SK-N-SH treated with all-trans-retinoic acid at 6 μM for 48 hours (cell line): ENCODE measurements around the gene ZMIZ1.

Experiments
- ATAC-seq: fragments of 200-7000 bp; cut with Tn5 transposase; 3 replicates; pipeline ENCODE4 v1.9.1; 2020; ENCODE audit warnings: mild to moderate bottlenecking, moderate library complexity
- BACH2 ChIP-seq: fragments of 250-450 bp; sonication (Bioruptor Pico); IDR thresholded peaks from 2 replicates; pipeline ENCODE4 v1.9.0; 2021; ENCODE audit warnings: mild to moderate bottlenecking, borderline replicate concordance
- CSRNP3 ChIP-seq: fragments of 250-450 bp; sonication (Bioruptor Pico); IDR thresholded peaks from 2 replicates; pipeline ENCODE4 v1.5.1; 2021; ENCODE audit warnings: mild to moderate bottlenecking, moderate library complexity
- ESRRG ChIP-seq: fragments of 250-450 bp; sonication (Bioruptor Pico); IDR thresholded peaks from 2 replicates; pipeline ENCODE4 v1.6.1; 2021; ENCODE audit warnings: mild to moderate bottlenecking
- ISL1 ChIP-seq: fragments of 250-450 bp; sonication (Bioruptor Pico); IDR thresholded peaks from 2 replicates; pipeline ENCODE4 v2.1.2; 2022; ENCODE audit warnings: mild to moderate bottlenecking, moderate library complexity
- OSR1 ChIP-seq: fragments of 250-450 bp; sonication (Bioruptor Pico); IDR thresholded peaks from 2 replicates; pipeline ENCODE4 v1.8.0; 2022; ENCODE audit warnings: moderate library complexity, mild to moderate bottlenecking, inconsistent platforms
- PPARA ChIP-seq: fragments of 250-450 bp; sonication (Bioruptor Pico); IDR thresholded peaks from 2 replicates; pipeline ENCODE4 v1.5.0; 2020; ENCODE audit warnings: mild to moderate bottlenecking, borderline replicate concordance
- RARB ChIP-seq: fragments of 250-450 bp; sonication (Bioruptor Pico); IDR thresholded peaks from 2 replicates; pipeline ENCODE4 v1.8.0; 2021; ENCODE audit warnings: mild to moderate bottlenecking, moderate library complexity
- SNAI2 ChIP-seq: fragments of 250-450 bp; sonication (Bioruptor Pico); IDR thresholded peaks from 2 replicates; pipeline ENCODE4 v1.5.0; 2020; ENCODE audit warnings: mild to moderate bottlenecking, moderate library complexity
- TCF4 ChIP-seq: fragments of 250-450 bp; sonication (Bioruptor Pico); IDR thresholded peaks from 2 replicates; pipeline ENCODE4 v1.8.0; 2021; ENCODE audit warnings: mild to moderate bottlenecking, moderate library complexity, borderline replicate concordance
- TSHZ2 ChIP-seq: fragments of 250-450 bp; sonication (Bioruptor Pico); IDR thresholded peaks from 2 replicates; pipeline ENCODE4 v1.5.0; 2020; ENCODE audit warnings: mild to moderate bottlenecking, moderate library complexity
- ZC3H10 ChIP-seq: fragments of 250-450 bp; sonication (Bioruptor Pico); IDR thresholded peaks from 2 replicates; pipeline ENCODE4 v1.5.1; 2021; ENCODE audit warnings: mild to moderate bottlenecking, moderate library complexity
- ZFP3 ChIP-seq: fragments of 250-450 bp; sonication (Bioruptor Pico); IDR thresholded peaks from 2 replicates; pipeline ENCODE4 v1.5.0; 2020; ENCODE audit warnings: mild to moderate bottlenecking, moderate library complexity
- ZNF565 ChIP-seq: fragments of 450-650 bp; formaldehyde crosslinking; conservative IDR thresholded peaks from 2 replicates; pipeline ENCODE4 v1.5.0; 2020; ENCODE audit warnings: low read depth, mild to moderate bottlenecking, moderate library complexity
- ZNF70 ChIP-seq: fragments of 450-650 bp; formaldehyde crosslinking; IDR thresholded peaks from 2 replicates; pipeline ENCODE4 v1.5.0; 2020; ENCODE audit warnings: mild to moderate bottlenecking, moderate library complexity
- ZNF8 ChIP-seq: fragments of 450-650 bp; formaldehyde crosslinking; IDR thresholded peaks from 2 replicates; pipeline ENCODE4 v1.5.0; 2020; ENCODE audit warnings: mild to moderate bottlenecking, moderate library complexity
- TF ChIP-seq, protein P1 (sequence below): fragments of 250-450 bp; sonication (Bioruptor Pico); IDR thresholded peaks from 2 replicates; pipeline ENCODE4 v1.8.0; 2021; ENCODE audit warnings: low read depth, mild to moderate bottlenecking, moderate library complexity, borderline replicate concordance

The ZMIZ1 gene

GRCh38 chr10:79168210-79168609 is 99.4 kb downstream of the ZMIZ1 start (continued):
- TF ChIP-seq TSHZ2 (CRISPR knock-in tag) = no peak
- no peak for TF ChIP-seq TCF4 (CRISPR knock-in tag)
- TF ChIP-seq OSR1 (CRISPR knock-in tag) = no peak
- no peak for TF ChIP-seq RARB (CRISPR knock-in tag)
- TF ChIP-seq, protein P1, sequence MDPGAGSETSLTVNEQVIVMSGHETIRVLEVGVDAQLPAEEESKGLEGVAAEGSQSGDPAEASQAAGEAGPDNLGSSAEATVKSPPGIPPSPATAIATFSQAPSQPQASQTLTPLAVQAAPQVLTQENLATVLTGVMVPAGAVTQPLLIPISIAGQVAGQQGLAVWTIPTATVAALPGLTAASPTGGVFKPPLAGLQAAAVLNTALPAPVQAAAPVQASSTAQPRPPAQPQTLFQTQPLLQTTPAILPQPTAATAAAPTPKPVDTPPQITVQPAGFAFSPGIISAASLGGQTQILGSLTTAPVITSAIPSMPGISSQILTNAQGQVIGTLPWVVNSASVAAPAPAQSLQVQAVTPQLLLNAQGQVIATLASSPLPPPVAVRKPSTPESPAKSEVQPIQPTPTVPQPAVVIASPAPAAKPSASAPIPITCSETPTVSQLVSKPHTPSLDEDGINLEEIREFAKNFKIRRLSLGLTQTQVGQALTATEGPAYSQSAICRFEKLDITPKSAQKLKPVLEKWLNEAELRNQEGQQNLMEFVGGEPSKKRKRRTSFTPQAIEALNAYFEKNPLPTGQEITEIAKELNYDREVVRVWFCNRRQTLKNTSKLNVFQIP (CRISPR knock-in tag) = no peak
- no peak for TF ChIP-seq ZNF8
- no peak for TF ChIP-seq ZNF70 (CRISPR knock-in tag)
- TF ChIP-seq, all 23 proteins: peak for 0

GRCh38 chr10:79170226-79170752 is 101.5 kb downstream of the ZMIZ1 start:
- TF ChIP-seq ZFP3 = no peak
- no peak for TF ChIP-seq TCF4 (CRISPR knock-in tag)
- TF ChIP-seq ZNF8 = no peak
- no peak for TF ChIP-seq ESRRG (CRISPR knock-in tag)
- no peak for TF ChIP-seq BACH2 (CRISPR knock-in tag)
- ATAC-seq = no peak

GRCh38 chr10:79170993-79171392 is 102.2 kb downstream of the ZMIZ1 start:
- TF ChIP-seq ZC3H10 (CRISPR knock-in tag) (no peak), ZNF565 (CRISPR knock-in tag) (no peak), TSHZ2 (CRISPR knock-in tag) (no peak), ISL1 (CRISPR knock-in tag) (no peak), SNAI2 (no peak), CSRNP3 (no peak), RARB (CRISPR knock-in tag) (no peak)
- TF ChIP-seq, protein P1 (CRISPR knock-in tag) = no peak

DNA sequence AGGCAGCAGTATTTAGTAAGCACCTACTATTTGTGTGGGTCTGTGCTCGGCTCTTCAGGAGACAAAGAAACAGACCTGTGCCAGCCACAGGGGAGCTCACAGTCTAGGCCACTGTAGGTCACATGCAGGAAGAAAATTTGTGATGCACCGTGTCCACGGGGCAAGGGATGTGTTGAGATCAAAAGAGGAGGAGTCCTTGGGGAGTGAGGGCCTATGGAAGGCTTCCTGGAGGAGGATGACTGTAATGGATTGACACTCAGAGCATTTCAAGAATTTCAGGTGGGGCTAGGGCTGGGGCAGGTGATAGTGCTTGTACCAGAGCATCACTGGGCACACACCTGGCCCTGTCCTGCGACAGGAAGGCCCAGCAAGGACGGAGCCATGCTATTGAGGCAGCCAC is 102.7 kb downstream of the ZMIZ1 start:
- no peak for ATAC-seq
- no peak for TF ChIP-seq ZNF565 (CRISPR knock-in tag)
- no peak for TF ChIP-seq PPARA
- TF ChIP-seq TCF4 (CRISPR knock-in tag) = no peak
- TF ChIP-seq RARB (CRISPR knock-in tag) = no peak

More at GRCh38 chr10:79170993-79171392, 102.2 kb downstream of the ZMIZ1 start:
- no peak for ATAC-seq
